SKM-1 (cell line): ENCODE results near the gene KCND2.

Experiments used
- DNase-seq: peaks from one replicate; lab custom pipeline; 2025; ENCODE audit not compliant: unreplicated experiment; lab: John Stamatoyannopoulos, UW

The KCND2 gene

DNA sequence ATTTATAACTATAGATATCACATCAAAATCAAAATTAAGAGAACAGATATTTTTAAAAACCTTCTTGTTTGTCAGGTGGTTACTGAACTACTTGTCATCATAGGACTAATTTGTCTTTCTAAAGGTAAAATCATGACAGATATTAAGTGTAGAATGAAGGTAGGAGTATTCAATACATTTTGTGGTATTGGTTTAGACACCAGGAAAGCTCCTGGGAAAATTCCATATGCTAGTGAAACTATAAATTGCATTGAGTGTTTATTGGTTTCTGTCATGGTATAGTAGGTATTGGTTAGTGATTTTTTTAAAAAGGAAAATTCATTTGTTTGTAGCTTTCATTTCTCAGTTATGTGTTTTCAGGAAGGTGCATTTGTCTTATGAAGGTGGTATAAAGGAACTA, 132.7 kb downstream of the KCND2 start:
- no peak for DNase-seq

DNA sequence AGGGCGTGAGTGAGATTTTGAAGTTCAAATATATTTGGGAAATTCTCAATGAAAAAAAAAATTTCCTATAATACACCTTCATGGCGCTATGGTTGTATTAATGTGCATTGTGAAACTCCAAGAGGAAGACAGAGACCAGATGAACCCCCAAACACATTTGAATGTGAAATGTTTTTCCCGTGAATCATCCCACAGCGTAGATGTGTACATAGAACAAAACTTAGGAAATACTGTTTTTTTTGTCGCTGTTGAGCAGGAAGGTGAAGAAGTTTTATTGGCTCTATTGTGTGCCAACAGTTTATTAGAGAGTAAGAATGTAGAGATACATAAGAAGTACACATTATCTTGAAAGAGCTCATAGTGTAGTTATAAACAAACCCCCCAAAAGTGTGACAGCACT, 134.0 kb downstream of the KCND2 start:
- DNase-seq: no peak

DNA sequence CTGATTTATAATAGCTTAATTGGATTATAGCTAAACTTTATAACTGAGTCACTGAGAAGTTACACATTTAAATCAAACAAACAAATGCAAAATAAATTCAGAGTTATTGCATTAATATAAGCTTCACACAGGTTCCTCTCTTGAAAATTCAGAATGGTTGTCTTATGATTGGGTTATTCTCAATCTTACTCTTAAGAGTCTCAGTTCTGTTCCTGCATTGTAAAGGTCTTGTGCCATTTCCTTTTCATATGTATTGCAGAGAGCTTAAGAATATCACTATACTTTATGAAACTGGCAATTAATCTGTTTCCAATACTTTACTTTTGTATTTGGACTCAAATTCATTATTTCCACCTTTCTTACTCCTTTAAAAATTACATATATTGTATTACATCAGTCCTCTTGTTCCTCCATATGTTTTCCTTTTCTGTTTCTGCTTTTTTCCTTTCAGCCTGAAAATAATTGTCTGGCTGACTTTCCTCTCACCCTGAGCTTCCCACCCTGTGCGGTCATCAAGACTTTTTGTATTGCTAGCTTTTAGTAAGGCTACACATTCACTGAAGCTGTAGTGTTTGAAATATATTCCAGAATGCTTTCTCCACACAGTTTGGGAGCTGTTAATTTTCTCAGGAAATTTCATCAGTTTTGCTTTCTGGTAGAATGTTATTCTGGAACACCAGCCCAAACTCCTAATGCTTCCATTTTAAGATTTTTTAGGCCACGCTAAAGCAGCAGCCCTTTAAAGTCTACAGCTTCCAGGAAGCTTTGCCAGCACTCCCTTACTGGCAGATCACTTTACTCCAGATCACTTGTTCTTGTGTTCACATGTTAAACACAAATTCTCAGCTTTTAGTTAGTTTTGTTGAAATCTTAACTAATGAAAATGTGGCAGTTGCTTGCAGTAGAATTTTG, 139.4 kb downstream of the KCND2 start:
- no peak for DNase-seq

DNA sequence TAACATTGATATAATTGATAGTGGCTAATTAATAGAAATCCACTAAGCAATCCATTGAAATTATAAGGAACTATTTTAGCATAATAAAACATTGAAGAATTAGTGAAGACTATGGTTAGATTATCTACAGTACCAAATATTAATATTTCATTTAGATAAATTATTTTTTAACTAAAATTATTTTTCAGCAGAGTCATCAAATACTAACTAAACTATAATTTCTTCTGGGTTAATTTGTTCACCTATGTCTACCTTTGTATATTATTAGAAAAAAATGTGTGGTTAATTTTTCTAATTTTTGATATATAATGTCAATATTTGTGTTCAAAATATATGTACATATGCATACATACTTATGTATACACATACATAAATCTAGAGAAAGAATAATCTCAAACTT, 140.2 kb downstream of the KCND2 start:
- DNase-seq: no peak

DNA sequence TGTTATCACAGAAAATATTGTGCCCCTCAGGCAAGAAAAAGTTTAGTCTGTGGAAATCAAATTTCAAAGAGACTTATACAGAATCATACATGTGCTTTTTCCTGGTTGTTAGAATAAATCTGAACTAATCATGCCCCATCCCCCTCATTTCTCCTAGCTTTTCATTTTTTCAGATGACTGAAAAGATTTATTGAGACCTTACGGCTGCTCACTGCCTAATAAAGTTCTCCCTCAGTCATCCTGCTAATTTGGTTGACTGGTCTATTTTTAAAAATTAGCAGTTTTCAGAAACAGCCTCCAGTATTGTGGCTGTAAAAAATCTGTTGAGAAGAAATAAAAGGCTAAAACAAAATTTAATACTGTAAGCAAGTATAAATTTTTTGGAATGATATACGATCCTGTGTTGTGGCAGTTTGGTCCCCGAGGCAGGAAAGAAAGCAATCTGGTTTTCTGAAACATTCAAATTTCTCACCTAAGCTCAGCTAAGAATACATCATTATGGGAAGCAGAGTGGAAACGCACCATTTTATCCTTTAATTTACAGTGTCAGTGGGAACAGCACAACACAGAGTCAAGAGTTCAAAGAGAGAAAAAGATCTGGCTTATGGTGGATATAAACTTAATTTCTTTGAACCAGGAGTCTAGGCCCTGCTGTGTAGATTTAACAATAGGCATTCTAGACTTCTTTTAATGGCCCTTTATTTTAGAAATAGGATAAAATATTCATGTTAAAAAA, 144.4 kb downstream of the KCND2 start:
- DNase-seq: no peak

DNA sequence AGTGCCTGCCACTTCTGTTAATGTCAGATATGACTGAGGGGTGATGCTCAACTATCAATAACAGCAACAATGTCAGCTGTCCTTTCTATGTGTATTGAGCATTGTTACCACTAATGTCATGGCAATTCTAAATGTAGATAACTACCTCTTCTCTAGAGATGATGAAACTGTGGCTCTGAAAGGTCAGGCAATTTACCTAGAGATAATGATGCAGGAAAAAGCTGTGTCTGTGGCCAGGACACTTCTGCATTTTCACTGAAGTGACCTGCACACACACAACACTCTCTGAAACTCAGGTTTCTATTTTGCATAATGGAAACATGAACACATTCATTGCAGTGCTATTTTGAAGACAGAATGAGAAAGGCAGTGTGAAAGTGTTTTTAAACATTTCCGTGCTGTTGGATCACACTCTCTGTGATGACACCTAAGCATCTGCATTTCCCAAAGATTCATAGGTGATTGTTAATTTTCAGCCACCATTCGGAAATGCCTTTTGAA, 148.2 kb downstream of the KCND2 start:
- DNase-seq: no peak

DNA sequence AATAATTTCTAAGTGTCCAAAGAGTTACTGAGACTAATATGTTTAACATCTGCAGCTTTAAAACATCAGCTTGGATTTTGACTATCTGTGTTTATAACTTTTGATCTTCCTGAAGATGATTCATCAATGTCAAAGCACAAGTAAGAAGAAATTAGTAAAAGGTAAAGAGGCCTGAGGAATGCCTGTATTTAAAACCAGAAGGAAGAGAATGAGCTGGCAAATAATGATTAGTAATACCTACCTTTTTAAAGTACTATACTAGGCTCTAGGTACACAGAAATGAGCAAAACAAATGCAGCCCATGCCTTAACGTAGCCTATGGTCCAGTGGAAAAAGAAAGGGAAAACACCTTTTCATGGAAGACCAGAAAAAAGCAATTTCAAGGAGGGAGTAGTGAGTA, 158.0 kb downstream of the KCND2 start:
- no peak for DNase-seq

DNA sequence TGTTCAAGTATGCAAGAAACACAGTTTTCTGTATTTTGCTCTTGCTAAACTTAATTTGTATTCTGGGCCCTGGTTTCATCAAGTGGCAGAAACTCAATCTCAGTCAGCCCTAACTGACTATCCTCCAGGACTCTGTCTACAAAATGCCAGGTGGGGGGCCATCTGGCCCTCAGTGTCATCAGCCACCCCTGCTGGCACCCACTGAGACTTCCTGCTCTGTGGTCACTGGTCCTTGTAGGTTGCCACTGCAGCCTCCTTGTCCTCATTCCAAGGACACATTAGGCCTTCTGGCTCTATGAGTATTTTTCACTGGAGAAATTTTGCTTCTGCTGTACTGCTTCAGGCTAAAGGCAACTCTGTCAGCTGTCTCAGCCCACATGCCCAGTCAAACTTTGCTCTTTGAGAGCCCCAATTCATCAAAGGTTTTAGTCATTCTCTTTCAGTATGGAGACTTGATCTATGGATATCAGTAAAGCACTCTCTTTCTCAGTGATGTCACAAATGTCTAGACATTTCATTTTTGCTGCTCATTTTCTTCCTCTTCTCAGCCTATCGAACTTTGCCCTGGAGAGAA, 163.6 kb downstream of the KCND2 start:
- DNase-seq: no peak

DNA sequence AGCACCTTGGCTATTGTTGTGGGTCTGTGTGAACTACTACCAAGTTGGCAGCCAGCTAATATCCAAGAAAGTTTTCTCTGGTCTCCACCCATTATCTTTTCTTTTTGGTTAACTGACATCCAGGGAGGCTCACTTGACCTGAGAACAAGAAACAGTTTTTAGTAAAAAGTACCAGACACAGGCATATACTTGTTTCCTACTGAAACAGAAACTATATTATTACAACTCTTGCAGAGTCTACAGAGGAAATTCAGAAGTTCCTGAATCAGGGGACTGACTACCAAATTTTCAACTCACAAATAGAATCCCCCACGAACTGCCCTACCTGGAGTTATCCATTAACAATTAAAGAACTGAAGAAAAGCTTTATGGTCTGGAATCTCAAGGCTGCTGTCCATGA, 168.9 kb downstream of the KCND2 start:
- no peak for DNase-seq

DNA sequence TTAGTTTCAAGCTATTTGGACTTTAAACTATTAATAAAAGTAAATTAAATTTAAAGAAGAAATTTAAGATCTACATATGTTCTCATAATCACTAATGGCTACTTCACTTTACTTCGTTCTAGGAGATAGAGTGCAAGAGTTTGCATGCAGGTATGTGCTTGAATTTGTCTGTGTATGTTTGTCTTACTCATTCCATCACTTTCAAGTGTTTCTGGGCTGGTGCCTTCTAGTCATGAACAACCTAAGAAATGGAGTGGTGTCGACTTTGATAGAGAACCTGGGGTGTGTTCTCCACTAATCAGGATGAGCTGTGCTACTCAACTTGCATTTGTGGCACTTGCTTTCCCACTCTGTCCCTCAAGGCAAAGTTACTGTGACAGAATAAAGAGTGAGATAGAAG, 169.9 kb downstream of the KCND2 start:
- no peak for DNase-seq

DNA sequence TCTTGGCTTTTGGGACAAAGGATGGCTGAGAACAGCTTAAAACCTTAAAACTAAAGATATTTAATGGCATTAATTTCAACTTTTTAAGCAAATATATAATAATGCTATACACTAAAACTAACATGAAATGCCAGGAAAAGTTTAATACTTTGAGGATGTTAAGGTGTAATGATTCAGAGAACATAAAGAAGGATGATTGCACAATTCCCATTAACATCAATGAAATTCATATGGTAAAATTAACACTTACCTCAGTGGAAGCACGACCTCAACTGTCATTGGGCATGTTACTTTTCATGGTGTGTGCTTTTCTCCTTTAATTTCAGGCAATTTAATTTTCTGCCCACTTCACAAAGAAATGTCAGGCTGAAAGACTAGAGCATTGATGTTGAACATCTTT, 171.7 kb downstream of the KCND2 start:
- DNase-seq: no peak

DNA sequence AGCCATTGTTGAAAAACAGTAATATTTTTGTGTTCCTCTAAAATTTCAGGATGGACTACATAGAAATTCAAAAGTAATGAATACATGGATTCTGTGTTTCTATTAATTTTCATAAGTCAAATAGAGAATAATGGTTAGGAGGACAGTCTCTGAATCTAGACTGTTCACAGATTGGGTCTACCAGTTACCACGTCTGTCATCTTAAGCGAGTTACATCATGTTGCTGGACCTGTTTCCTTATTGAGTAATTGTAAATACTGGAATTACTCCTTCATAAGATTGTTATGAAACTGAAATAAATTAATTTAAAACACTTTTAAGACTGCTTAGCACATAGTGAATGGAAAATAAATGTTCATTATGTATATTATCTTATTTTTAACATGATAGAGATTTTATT, 172.3 kb downstream of the KCND2 start:
- DNase-seq: no peak

DNA sequence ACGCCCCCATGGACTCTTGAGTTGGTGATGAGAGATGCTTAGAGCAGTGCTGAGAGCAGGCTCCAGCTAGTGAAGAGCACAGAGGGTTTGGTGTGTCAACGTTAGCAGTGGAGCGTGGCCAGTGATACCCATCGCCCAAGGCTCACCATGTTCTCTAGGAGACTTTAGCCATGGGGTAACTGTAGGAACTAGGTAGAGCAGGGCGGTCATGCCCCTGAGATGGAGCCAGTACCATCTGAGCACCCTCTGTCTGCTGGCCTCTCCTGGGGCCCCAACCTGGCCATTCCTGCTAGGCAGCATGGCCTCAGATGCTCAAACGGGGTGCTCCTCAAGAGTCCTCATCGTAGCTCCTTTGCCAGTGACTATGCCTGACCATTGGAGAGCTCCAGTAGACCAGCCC, 179.7 kb downstream of the KCND2 start:
- no peak for DNase-seq

DNA sequence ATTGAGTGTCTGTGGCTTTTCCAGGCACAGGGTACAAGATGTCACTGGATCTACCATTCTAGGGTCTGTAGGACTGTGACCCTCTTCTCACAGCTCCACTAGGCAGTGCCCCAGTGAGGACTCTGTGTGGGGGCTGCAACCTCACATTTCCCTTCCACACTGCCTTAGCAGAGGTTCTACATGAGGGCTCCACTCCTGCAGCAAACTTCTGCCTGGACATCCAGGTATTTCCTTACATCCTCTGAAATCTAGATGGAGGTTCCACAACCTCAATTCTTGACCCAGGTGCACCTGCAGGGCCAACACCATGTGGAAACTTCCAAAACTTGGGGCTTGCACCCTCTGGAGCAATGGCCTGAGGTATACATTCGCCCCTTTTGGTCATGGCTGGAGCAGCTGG, 183.7 kb downstream of the KCND2 start:
- DNase-seq: no peak

DNA sequence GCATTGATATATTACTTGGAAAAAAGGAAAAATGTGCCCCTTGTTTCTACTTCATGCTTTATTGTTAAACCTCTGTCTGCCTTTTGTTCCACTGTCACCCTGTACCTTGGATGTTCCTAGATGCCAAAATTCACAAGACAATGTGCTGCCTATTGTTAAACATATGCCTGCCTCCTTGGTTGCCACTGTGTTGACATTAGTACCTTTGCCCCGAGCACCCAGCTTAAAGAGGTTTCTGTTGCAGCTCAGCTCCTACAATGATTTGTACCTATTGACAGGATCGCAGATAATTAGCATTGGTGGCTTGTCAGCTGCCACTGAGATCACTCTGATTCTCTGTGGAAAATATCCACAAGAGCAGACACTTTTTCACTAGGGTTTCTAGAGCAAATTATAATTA, 188.0 kb downstream of the KCND2 start:
- DNase-seq: no peak

DNA sequence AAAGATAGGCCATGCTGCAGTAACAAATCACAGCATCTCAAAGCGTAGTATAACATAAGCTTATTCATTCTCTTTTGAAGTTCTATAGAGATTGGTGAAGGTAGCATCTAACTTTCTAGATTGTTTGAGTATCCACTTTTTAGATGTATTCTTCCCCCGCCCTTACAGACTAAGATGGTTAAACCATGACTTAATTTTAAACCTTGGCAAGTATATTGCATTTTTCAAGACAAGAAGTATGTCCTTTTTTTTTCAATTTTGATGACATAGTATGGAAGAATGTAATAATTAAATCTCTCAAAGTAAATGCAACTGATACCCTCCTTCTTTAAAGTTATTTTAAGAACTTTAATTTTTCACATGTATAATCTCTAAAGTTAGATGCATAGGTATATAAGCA, 190.0 kb downstream of the KCND2 start:
- DNase-seq: no peak

DNA sequence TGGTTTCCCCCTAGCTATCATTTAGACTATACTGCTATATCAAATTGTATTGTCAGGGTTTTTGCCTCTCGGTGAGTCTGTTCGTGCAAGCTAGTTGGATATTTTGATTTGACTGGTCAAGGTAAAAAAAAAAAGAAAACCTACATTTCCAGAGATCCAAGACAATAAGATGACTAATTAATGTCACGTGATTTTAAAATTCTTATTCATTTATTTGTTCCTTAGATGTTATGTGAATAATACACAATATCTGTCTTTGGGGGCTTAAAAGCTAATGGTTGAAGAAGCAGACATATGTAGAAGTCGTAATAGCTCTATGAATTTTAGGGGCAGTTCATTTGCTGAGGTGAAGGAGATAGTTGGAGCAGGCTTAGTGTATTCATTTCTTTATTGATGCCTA, 191.1 kb downstream of the KCND2 start:
- no peak for DNase-seq

DNA sequence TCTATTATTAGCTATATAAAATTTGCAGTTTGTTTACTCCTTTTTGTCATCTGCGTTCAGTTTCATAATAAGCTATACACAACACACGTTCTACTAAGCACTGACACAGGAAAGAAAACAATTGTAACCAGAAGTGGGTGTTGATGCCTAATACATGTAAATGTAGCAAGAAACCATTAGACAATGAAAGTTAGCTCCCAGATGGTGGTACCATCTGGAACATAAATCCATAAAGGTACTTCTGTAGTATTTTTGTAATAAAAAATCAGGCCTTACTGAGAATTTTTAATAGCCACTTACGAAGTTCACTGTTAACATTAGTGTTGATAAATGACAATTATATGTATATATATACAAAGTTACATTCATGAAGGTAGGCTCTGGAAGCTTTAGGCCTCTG, 194.7 kb downstream of the KCND2 start:
- no peak for DNase-seq

DNA sequence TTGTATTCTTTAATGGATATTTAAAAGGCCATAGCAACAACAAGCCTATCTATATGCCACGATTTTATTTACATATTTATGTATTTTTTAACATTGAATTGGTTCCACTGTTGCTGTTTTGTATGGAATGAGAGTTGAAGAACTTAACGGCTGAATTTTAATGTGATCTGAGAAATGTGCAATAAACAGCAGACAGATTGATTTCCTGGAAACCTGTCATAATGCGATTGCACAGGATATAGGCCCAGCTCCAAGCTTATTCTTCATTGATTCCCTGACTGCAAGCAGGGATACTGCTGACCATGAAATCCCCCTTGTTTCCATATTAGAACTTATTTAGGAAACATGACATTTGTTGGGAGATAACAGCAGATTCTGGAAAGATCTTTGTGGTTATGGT, 195.6 kb downstream of the KCND2 start:
- DNase-seq: no peak

DNA sequence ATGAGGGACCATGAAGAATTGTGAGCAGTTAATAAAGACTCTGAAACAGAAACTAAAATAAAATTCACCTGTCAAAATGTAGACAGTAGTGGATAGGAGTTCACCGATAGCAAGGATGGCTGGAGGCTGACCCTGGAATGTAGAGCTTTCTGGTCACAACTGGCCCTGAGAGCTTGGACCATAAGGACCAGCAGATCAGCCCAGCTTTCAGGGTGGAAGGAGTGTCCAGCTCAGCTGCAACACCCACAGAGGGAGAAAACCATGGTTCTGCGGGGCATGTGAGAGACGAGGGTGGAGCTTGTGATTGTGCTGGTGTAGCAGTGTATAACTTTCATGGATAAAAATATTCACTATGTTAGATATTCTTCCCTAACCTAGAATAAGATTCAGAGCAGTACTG, 199.9 kb downstream of the KCND2 start:
- no peak for DNase-seq

DNA sequence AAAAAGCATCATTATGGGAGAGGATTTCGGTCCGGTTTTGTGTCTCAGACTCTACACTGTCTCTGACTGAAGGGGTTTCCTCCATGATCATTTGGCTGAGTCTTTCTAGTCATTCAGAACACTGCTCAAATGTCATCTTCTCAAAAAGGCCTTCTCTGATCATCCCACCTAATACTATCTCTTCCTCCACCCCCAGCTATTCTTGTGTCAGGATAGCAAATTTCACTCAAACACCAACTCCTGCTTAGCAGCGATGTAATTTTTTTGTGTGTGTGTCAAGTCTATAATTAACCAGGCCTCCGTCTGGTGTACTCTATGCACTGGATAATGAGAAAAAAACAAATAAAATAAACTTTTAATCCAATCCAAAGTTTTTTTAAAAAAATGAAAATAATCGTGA, 200.4 kb downstream of the KCND2 start:
- no peak for DNase-seq

DNA sequence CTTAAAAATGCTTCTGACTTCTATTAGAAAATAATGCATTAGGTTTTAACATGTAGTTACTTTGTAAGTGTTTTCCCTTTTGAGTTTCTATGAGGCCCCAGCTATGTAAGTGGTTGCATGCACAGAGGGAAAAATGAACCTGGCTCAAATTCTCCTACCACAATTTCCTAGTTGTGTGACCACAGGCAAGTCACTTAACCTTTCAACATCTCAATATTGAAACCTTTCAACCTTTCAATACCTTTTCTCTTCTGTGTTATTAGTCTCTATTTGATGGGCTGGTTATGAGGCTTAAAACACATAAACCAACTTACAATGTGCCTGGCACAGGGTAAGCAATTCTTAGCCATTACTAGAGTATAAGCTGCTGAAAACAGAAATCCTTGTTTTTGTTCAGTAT, 203.0 kb downstream of the KCND2 start:
- DNase-seq: no peak
